GM18951 (cell line): ENCODE data around the gene ATP2B1.

Experiments used
- POLR2A ChIP-seq: IDR thresholded peaks from 4 replicates; pipeline ENCODE4 v1.6.1; 2011; ENCODE audit warnings: mild to moderate bottlenecking; ENCODE audit not compliant: insufficient read length, insufficient read depth; ENCODE audit errors: extremely low read depth
- in situ Hi-C: fragments of 300-500 bp; cut with MboI; formaldehyde crosslinking; loops from one replicate; pipeline ENCODE4 v1.12.0; 2022; ENCODE audit warnings: low sequenced_read_pairs, mixed read lengths, inconsistent platforms; ENCODE audit not compliant: unreplicated experiment

ATP2B1 gene

DNA sequence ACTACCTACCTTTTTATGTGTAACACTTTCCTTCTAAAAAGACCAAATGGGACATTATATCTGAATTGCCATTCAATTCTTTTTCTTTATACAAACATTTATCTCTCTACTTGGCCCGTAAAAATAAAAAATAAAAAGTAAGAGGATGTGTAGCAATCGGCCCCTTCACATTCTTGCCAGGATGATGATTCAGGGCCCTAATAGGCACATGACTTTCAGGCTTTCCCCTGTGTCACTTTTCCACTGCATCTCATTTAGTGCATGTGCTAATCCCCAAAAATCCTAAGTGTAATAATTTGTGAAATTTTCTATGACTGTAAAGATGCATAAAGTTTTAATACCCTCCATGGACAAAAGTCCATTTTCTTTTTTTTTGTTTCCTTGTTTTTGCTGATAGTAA is 23.0 kb upstream of the ATP2B1 start:
- TF ChIP-seq POLR2A = no peak
- in situ Hi-C loops = no loop called here

DNA sequence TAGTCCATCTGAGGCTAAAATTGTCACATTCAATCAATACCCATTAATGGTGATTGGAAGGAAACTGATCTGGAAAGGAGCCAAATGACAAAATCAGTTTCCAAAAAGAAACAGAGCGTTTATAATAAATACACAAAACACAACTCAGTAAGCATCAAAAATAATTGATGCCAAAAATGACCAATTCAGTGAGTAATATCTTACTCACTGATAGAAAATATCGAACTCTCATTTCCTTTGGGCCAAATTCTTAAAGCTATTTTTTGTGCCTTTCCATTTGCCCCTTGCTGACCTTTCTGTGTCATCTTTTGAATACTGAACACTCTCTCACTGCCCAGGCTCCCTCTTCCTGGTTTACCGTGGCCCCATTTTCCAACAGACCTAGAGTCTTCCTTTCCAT is 22.5 kb upstream of the ATP2B1 start:
- TF ChIP-seq POLR2A = no peak
- in situ Hi-C loops = no loop called here

DNA sequence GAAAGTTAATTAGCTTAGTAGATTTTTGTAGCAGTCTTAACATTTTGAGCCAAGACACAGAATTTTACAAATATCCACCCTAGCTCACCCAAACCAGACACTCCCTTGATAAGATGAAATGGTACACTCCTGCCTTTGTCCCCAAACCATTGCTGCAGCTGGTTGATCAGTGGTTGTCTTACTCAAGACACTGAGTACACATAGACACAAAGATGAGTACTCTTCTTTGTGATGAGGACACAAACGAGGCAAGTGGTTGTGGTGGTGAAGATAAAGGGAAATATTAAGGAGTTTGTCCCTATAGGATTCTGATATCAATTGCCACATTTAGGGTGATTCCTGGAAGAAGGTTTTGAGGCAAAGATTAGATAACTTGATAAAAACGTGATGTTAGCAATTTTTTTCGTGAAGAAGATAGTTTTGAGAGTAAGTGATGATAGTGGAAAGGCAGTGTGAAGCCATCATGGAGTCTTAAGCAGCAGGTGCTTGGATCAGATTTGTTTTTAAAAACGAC is 21.4 kb upstream of the ATP2B1 start:
- TF ChIP-seq POLR2A = no peak
- in situ Hi-C loops = no loop called here

DNA sequence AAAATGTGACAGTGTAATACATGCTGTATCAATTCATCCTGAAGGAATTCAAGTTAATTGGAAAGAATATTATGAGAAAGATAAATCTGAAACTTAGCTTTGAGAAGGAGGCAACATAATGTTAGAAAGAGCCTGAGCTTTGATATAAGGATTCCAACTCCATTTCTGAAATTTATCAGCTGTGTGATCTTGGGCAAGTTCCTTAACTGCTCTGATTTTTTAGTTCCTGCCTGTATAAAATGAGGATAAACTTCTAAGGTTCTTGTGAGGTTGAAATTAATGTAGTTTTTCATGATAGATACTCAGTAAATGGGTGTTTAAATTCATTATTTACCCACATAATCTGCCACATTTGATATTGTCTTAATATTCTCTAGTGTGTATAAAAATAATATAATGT is 14.6 kb upstream of the ATP2B1 start:
- no peak for TF ChIP-seq POLR2A
- in situ Hi-C loops = no loop called here

DNA sequence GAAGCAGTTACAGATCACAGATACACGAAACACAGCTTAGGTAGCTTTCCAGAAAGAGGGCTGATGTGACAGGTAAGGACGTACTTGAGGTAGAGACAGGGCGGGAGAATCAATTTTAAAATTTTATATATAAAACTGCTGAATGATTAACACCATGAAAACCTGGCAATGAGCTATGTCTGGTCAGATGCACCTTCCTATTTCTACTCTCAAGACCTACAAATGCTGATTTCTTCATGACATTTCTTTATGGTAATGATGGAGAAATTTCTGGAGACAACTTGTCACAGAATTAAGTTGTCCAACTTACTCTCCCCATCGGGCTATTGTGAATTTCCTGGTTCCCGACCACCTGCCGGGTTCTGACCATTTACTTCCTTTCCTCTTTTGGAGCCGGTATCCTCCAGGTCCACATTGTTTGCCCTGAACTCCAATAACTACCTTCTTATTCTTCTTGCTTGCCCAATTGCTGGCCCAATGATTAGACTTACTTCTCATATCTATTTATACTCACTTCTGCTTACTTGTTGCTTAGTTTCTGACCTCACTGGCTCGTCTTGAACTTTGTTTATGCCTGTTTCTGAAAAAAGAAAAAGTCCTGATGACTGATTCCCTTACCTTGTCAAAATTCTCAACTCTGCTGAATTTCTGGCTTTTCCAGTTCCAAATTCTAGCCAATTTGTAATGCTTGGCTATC is 12.8 kb upstream of the ATP2B1 start:
- in situ Hi-C loops = no loop called here
- TF ChIP-seq POLR2A = no peak

DNA sequence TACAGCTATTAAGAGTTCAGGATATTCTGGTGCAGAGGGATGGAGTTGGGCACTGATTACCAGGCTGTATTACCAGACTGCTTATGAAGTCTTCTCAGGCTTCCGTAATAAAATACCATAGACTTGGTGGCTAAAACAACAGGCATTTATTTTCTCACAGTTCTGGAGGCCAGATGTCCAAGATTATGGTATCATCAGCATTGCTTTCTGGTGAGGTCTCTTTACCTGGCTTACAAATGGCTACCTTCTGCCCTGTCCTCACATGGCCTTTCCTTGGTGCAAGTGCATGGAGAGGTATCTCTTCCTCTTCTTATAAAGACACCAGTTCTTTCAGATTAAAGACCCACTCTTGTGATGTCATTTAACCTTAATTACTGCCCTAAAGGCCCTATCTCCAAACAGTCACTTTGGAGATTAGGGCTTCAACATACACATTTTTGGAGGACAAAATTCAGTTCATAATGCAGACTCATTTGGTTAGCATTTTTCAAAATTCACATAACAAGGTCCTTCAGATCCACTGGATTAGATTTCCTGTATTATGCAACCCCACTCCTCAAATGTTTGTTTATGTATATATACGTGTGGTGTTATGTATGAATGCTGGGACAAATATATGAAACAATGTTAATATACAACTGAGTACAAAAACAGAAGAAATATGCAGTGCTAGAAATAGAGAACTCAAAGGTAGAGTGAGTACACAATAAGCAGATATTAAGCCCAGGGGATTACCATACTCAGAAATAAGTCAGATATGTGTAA is 9.3 kb upstream of the ATP2B1 start:
- in situ Hi-C loops = no loop called here
- TF ChIP-seq POLR2A = no peak

DNA sequence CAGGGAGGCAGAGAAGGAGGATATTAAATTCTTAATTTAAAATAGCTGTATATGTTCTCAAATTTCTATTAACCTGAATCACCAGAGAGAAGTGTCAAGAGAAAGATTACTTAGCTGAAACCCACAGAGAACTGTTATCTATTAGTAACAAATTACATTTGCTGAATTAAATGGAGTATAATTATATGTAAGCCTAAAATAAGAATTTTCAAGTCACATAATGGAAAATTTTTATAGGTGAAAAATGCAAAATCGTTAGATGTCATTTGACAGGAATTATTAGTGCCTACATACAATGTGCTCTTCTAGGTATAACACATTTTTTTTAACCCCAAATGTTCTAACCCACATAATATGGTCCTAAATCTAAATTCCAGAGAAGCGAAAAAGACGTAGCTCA is 4.1 kb upstream of the ATP2B1 start:
- in situ Hi-C loops = no loop called here
- TF ChIP-seq POLR2A = no peak

DNA sequence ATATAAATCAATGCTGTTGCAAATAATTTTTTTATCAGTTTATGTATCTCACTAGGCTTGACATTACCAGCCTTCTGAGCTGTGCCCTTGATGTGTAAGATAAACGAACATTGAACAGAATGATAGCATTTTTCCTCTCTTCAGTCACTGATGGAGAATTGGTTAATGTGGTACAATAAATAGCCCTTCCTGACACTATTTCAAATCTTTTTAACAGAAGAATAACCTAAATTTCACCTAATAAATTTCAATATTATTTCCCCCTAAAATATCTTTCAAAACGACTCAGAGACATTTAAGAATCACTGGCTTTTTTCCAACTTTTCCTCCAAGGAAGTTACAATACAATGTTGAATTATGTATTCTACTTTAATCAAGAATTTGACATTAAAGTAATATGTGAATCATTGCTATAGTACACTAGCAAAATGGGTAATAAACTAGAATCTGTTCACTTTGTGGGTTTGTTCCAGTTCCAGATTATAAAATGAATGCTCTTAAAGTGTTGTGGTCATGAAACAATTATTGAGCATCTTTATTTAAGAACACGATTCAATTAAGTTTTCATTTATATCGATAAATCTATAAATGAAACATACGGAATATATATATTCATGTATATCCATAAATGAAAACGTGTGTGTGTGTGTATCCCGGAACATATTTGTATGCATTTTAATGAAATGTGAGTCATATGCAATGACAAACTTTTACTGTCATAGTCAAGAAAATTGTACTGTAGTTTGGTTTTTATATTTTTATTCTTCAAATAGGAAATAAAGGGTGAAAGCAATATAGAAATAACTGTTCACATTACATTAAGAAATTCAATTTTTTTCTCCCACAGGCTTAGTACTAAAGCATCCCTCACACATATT is 2.5 kb upstream of the ATP2B1 start:
- in situ Hi-C loops = no loop called here
- no peak for TF ChIP-seq POLR2A

DNA sequence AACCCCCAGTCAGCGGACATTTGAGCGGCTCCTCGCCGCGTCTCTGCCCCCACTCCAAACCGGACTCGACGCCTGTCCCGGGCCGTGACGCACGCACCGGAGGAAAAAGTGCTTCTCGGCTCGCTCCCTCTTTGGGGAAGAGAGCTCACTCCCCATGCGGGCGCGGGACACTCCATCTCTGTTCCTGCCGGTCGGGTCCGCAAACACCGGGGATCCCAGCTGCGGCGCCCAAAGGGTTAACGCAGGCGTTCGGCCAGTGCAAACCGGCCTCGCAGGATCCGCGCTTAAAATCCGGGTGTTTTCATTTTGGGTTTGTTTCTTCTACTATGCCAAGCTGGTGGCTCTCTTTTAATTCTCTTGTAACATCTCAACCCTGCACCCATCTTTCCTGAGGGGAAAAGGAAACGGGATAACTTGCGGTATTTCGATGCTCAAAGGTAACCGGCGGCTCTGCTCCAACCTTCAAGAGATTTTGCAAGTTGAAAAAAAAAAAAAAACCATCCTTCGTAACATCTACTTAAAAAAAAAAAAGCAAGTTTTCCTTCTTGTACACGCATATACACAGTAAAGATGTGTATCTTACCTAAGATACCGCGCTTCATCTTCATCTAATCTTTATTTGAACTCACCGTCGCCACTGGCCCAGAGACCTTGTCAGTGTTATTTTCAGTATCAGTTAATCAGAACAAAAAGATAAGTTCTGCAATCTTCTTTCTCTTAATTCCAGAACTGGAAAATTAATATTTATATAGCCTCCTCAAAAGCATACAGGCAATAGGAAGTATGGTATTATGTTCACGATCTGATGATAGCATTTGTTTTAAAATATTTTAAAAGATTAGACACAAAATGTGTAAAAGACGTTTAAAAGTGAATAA is 1.6 kb upstream of the ATP2B1 start:
- in situ Hi-C loops = no loop called here
- TF ChIP-seq POLR2A = no peak

DNA sequence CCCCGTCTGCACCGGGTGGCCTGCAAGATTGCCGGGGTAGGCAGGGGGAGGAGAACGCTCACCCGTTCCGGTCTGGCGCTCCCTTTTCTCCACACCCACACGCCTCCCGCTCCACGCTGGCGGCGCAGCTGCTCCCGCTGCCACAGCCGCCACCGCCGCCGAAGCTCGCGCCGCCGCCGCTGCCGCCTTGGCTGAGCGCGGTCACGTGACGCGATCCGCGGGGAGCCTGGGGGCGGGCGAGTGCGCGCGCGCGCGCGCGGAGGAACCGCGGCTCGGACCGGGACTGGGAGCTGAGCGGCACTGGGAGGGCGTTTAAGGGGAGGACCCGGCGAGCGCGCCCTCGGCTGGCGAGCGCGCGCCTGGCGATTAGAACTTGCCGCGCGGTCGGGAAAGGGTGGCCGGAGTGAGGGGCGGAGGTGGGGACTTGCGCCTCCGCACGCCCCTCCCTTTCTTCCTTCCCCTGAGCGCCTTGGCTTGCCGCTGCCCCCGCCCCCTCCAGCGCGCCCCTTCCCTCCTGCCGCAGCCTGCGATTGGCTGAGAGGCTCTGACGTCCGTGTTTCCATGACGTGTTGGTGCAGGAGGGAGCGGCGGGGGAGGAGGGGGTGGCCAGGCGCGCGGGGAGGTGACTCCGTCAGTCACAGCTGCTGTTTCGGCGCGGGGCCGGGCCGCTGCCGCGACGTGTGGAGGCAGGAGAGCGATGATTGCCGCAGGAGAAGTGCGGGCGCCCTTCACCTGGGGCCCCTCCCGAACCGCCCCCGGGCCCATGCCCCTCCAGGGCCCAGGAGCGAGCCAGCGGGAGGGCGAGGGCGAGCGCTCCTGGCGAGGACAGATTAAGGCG is 738 bp upstream of the ATP2B1 start:
- peak; percentile 94 for TF ChIP-seq POLR2A
- in situ Hi-C loops = no loop called here

DNA sequence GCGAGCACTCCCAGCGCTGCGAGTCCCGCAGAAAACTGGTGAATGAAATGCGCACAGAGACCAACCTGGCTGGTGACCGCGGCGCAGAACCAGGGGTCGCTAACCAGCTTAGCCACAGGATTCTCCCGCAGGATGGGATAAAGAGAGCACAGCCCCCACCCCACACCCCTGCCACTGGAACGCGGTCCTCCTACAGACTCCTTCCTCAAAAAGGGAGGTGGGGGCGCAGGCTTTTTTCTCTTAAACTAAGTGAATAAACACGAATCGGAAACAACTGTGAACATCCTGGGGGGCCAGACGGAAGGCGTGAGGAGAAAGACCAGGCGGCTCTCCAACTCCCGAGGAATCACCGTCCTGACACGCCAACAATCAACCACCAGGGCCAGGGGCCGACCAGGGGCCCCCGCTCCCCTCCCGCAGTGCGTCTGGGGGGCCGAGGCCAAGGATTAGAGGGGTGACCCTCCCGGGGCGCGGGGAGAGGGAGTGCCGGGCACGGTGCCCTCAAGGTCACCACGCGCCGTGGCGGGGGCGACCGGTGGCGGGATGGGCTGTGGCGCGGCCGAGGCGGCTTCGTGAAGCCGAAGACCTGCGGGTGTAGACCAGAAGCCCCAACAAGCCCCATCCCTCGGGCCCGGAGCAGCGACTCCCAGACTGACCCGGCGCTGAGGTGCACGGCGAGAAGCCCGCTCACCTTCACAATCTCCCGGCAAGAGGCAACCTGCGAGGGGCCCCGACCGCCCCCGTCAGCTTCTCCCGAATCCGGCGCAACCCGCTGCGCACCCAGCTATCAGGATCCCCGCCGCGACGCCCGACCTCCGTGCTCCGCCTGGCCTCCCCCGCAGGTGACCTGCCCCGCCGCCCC is 704 bp downstream of the ATP2B1 start:
- in situ Hi-C loops = no loop called here
- no peak for TF ChIP-seq POLR2A
